Ovary (tissue), 9 donors: ENCODE data around the gene GCHFR. TPM values are rescaled to one million over a fixed set of nuclear protein-coding genes. Genes with fewer than 3 reads are reported as not detected.
A peak's percentile ranks its signal among the peaks of the same experiment; 100 is the strongest.

ENCODE experiments used
- DNase-seq, 5 donors: peaks; one replicate each; pipeline ENCODE4 v3.0.0-alpha.2; 2019 to 2020
- H3K27ac ChIP-seq, 2 donors: fragments of 200-600 bp; one replicate each; pipeline versions ENCODE4 v1.5.1 to v1.8.0; 2019 to 2022
- H3K27me3 ChIP-seq: fragments of 200-600 bp; one replicate; pipeline ENCODE4 v1.8.0; 2022
- H3K36me3 ChIP-seq: fragments of 200-600 bp; sonication (generic); one replicate; pipeline ENCODE4 v1.5.1; 2019
- H3K4me1 ChIP-seq: one replicate; pipeline ENCODE4 v1.8.1; 2013; ENCODE audit warnings: mild to moderate bottlenecking, moderate library complexity; ENCODE audit not compliant: insufficient read depth
- H3K4me3 ChIP-seq: fragments of 200-600 bp; sonication (generic); one replicate; pipeline ENCODE4 v1.5.1; 2017
- H3K9me3 ChIP-seq, 2 donors: fragments of 200-600 bp in 1 of 2; sonication (generic) in 1 of 2; one replicate each; pipeline versions ENCODE4 v1.5.1 to v1.8.1; 2013 to 2019; ENCODE audit warnings: mild to moderate bottlenecking in 1 of 2, moderate library complexity in 1 of 2
- CTCF ChIP-seq, 3 donors: fragments of 450-650 bp in 2 of 3; fragments of 200-600 bp in 1 of 3; IDR thresholded peaks; one replicate each; pipeline versions ENCODE4 v1.5.1 to v1.8.0; 2016 to 2022; ENCODE audit warnings: antibody characterized with exemption in 3 of 3, mild to moderate bottlenecking in 1 of 3
- EP300 ChIP-seq: sonication (generic); formaldehyde crosslinking; IDR thresholded peaks from one replicate; pipeline ENCODE4 v1.6.1; 2017; ENCODE audit warnings: antibody characterized with exemption
- POLR2A ChIP-seq: fragments of 450-650 bp; IDR thresholded peaks from one replicate; pipeline ENCODE4 v1.6.1; 2017; ENCODE audit warnings: antibody characterized with exemption, mild to moderate bottlenecking, moderate library complexity
- WGBS, 3 donors: extraction: QIAGEN DNeasy Blood & Tissue Kit in 1 of 3; methylation state at CpG; one replicate each; pipeline versions ENCODE4 v1.1.5 to v1.1.7; 2013 to 2017; 5-methylcytosine and 5-hydroxymethylcytosine counted together
- intact Hi-C, 4 donors: fragments of 100-400 bp; cut with DNase I; formaldehyde crosslinking; loops; one replicate each; pipeline versions ENCODE4 v1.11.0 to v1.15.1; 2022 to 2023
- polyA plus RNA-seq, 2 donors: library from polyadenylated mRNA; stranded (reverse); fragments of 200-250 nt in 1 of 2; fragments of 350-450 nt in 1 of 2; fragmentation: Illumina TruSeq in 1 of 2; extraction: RNeasy Lipid Tissue Mini Kit (QIAGEN cat#74804) in 1 of 2; gene quantifications; one replicate each; pipeline ENCODE4 v1.2.3, GENCODE V29; 2013 to 2014
- total RNA-seq, 7 donors: library from RNA; depleted of rRNA in 2 of 7; stranded (reverse); fragments of >200 nt in 2 of 7; fragmentation: NEBNext Ultra II Directional in 3 of 7; extraction: Animal tissue kit (Norgen Biotek cat#: 25700) in 3 of 7; gene quantifications; one replicate each; pipeline versions ENCODE4 v1.1.0 to v1.2.4, GENCODE V29; 2016 to 2023
- donor health status: DM: no; HTN: no; CAD: no; lungs with moderate emphysema.
- donor health status: DM: no; HTN: no; CAD: no.
- donor health status: Bipolar disorder and iron deficiency.
- donor health status: DM: yes; HTN: yes; CAD: no.
- donor health status: DM: no; HTN: no; CAD: no.
- donor health status: DM: yes; HTN: yes; CAD: no.

The GCHFR gene
- total and polyA plus RNA-seq, 9 donors, result 2.8 to 40.1 (median 20.8) TPM

DNA sequence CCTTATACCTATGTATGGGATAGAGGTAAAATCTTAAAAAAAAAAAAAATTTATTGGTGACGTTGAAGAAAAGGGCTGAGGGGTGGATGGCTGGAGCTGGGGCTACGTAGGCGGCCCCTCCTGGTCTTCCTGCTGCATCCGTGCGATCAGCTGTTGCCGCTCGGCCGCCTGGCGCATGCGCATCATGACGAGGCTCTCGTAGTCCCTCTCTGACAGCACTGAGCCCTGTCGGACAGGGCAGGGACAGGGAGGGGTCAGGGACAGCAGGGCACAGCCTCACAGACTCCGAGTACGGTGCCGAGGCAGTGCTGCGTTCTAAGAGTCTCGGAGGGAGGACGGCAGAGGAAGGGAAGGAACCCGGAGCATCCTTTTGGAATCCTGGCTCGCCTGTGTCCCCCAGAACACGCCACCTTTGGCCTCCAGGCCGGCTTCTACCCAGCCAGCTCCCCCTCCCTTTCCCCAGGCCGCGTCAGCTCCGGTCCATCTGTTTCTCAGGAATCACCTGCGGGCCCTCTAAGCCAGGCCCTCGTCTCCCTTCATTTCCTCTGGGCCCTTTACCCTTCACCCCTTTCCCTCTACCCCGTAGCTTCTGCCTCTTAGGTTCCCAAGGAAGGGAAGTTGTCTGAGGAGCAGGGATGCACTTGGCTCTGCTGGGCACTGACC lies 4.1 kb downstream of the GCHFR start:
- Histone ChIP-seq H3K4me1 (peaks cover 7% of the 10 kb centered on the region), H3K9me3 (no peaks in the 10 kb centered on the region), H3K36me3 (no peaks in the 10 kb centered on the region), H3K27ac (no peak overlapping the region), H3K4me3 (no peak overlapping the region), H3K27me3 (no peaks in the 10 kb centered on the region)
- intact Hi-C loops, result no loop called here
- 83 to 89% (median 86%) methylated on average over 29 of the region's 29 CpGs for WGBS, 3 donors
- no peak for DNase-seq
- TF ChIP-seq EP300, result no peak
- TF ChIP-seq POLR2A, result no peak
- no peak for TF ChIP-seq CTCF (IDR thresholded peaks at IDR 0.05)

- peaks cover 4% of the 10 kb centered on the region for H3K4me1 ChIP-seq
- DNase-seq, result no peak
- no peak overlapping the region for H3K4me3 ChIP-seq
- no peaks in the 10 kb centered on the region for H3K36me3 ChIP-seq
- H3K9me3 ChIP-seq, result no peaks in the 10 kb centered on the region
- H3K27ac ChIP-seq, result no peak overlapping the region
- no peaks in the 10 kb centered on the region for H3K27me3 ChIP-seq
- intact Hi-C loops, result no loop called here
- WGBS, 3 donors, result 71 to 77% (median 76%) methylated on average over 19 to 21 of the region's 21 CpGs
- TF ChIP-seq CTCF (IDR thresholded peaks at IDR 0.05) (no peak), POLR2A (no peak), EP300 (no peak)
Measured at GRCh38 chr15:40768521-40769273, 4.8 kb downstream of the GCHFR start.

DNA sequence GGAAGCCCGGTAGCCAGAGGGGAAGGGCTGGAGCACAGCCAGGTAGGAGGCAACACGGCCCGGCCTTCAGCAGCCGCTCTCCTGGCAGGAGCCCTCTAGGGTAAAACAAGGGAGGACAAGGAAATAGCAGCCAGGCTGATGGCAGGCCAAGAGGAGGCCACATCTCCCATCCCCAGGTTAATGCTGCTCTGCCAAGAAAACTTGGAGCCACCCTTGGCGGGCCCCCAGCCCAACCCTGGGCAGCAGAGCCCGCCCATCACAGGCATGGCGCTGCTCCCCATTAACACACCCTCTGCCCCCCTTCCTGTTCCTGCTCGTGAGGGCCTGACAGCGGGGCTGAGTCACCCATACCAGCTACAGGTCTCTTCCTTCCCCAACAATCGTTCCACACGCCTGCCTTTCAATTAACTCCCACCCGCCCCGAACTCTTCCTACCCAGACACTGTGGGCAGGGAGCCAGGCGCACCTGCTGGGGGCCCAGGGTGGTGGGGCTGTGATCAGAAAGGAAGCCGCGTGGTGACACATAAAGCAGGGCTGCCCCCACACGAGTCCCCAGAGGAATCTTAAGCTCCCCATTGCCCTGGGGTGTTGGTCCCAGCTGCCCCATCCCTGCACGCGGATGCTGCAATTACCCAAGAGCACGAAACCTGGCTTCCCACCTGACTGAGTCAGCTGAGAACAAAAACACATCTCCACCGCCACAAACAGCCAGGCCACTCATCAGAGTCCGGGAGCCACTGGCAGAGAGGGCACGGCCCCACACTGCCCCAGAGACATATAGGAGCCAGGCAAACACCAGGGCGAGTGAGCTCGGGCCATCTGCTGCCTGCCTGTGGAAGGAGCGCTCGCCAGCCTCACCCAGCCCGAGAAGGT lies 5.6 kb downstream of the GCHFR start, which contains the start of gene C15orf62:
Gene C15orf62, plus strand, starts transcription at position 707 of the 873 bp plus-strand sequence. CDS start 516 bp downstream, outside the sequence.
- Histone ChIP-seq H3K36me3 (no peaks in the 10 kb centered on the region), H3K4me1 (peaks cover 4% of the 10 kb centered on the region), H3K9me3 (no peaks in the 10 kb centered on the region), H3K4me3 (no peak within 1 kb of the TSS), H3K27ac (no peak within 1 kb of the TSS), H3K27me3 (no peaks in the 10 kb centered on the region)
- intact Hi-C loops, result no loop called here
- TF ChIP-seq CTCF (IDR thresholded peaks at IDR 0.05), result no peak
- peak in 4 of 5 donors; percentile 44 to 60 (median 52) for DNase-seq
- 62 to 67% (median 65%) methylated on average over 27 to 28 of the region's 28 CpGs for WGBS, 3 donors

- WGBS, 3 donors, result 83 to 85% (median 84%) methylated on average over 14 to 17 of the region's 17 CpGs
- intact Hi-C loops, result no loop called here
- Histone ChIP-seq H3K4me3 (no peak overlapping the region), H3K9me3 (no peaks in the 10 kb centered on the region), H3K4me1 (peaks cover 2% of the 10 kb centered on the region), H3K36me3 (no peaks in the 10 kb centered on the region), H3K27ac (no peak overlapping the region), H3K27me3 (no peaks in the 10 kb centered on the region)
- DNase-seq, result no peak
- no peak for TF ChIP-seq EP300
- no peak for TF ChIP-seq POLR2A
- no peak for TF ChIP-seq CTCF (IDR thresholded peaks at IDR 0.05)
Measured at GRCh38 chr15:40770147-40770721, 6.4 kb downstream of the GCHFR start.
